Choroid plexus epithelial cell (primary cell): Measurements from ENCODE around the gene CELA2B.
"Not testable (repeated sequence)": the region's sequence is repeated elsewhere in the genome, so short reads cannot be mapped to it uniquely, and the experiment has no call there.

Experiments used
- DNase-seq: peaks from one replicate; pipeline ENCODE4 v3.0.0-alpha.2; 2010; ENCODE audit warnings: low read depth
- H3K4me3 ChIP-seq: 2 replicates; pipeline ENCODE4 v1.5.1; 2011; ENCODE audit warnings: low read depth, mild to moderate bottlenecking, control low read depth, low read length, moderate library complexity
- CTCF ChIP-seq: conservative IDR thresholded peaks from 2 replicates; pipeline ENCODE4 v1.5.1; 2011; ENCODE audit warnings: low read depth, mild to moderate bottlenecking, control low read depth, inconsistent platforms, low read length, moderate library complexity

The CELA2B gene

GRCh38 chr1:15431571-15431948, 44.3 kb upstream of the CELA2B start:
- no peak overlapping the region for H3K4me3 ChIP-seq
- no peak for DNase-seq
- TF ChIP-seq CTCF: no peak

GRCh38 chr1:15432324-15432723, 43.6 kb upstream of the CELA2B start:
- no peak for DNase-seq
- no peak for TF ChIP-seq CTCF
- H3K4me3 ChIP-seq: no peak overlapping the region

- DNase-seq: no peak
Measured at GRCh38 chr1:15433471-15433870, 42.4 kb upstream of the CELA2B start.

GRCh38 chr1:15434739-15435138, 41.2 kb upstream of the CELA2B start:
- not testable (repeated sequence) for H3K4me3 ChIP-seq
- DNase-seq: peak; percentile 68

More at GRCh38 chr1:15433471-15433870, 42.4 kb upstream of the CELA2B start:
- no peak for TF ChIP-seq CTCF
- H3K4me3 ChIP-seq: no peak overlapping the region

GRCh38 chr1:15435239-15436077, 40.4 kb upstream of the CELA2B start:
- no peak overlapping the region for H3K4me3 ChIP-seq
- no peak for DNase-seq
- no peak for TF ChIP-seq CTCF

GRCh38 chr1:15436881-15437442, 38.9 kb upstream of the CELA2B start:
- TF ChIP-seq CTCF: no peak
- no peak for DNase-seq
- H3K4me3 ChIP-seq: no peak overlapping the region

- no peak for TF ChIP-seq CTCF
- DNase-seq: no peak
- H3K4me3 ChIP-seq: no peak overlapping the region
Measured at GRCh38 chr1:15439325-15439724, 36.6 kb upstream of the CELA2B start.
